ENCODE measurements around the gene TFDP2.
A peak's percentile ranks its signal among the peaks of the same experiment; 100 is the strongest.
"Not testable (repeated sequence)": the region's sequence is repeated elsewhere in the genome, so short reads cannot be mapped to it uniquely, and the experiment has no call there.

The TFDP2 gene

DNA sequence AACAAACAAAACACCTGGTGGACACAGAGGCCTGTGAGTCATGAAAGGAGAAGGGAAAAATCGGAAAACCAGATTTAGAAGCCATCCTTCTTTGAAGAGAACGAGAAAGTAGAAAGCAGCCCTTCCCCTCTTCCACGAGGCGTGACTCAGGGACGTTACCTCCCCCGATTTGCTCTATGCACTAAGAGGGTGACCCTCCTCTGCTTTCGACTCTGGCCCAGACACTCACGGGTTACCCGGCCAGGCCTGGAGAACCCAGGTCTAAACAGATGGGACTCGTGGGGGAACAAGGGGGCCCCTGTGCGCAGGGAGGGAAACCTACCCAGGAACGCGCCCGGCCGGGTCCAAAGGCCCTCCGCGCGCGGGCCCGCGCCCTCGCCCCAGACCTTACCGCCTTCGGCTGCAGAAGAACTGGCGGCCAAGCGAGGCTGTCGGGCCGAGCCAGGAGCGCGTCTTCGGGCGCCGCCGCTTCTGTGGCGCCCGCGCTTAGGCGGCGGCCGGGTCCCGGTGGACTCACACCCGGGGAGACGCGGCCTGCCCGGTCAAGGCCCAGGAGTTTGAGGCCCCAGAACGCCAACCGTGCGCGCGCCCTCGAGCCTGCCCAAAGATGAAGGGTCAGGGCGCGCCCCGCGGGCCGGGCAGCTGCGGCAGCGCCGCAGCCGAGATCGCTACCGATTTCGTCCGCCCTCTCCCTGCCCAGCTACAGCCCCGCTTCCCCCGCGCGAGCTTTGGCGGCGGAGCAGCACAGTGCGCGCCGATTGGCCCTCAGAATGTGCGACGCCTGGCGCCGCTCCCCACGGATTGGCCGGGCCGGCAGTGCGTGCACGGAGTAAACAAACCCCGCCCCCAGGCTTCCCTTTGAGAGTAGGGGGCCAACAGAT, at the start of gene TFDP2:
Gene TFDP2, minus strand, starts transcription at position 753 of the 881 bp plus-strand sequence. CDS start 47,795 bp downstream, outside the sequence.
- peak; percentile 80 for DNase-seq

DNA sequence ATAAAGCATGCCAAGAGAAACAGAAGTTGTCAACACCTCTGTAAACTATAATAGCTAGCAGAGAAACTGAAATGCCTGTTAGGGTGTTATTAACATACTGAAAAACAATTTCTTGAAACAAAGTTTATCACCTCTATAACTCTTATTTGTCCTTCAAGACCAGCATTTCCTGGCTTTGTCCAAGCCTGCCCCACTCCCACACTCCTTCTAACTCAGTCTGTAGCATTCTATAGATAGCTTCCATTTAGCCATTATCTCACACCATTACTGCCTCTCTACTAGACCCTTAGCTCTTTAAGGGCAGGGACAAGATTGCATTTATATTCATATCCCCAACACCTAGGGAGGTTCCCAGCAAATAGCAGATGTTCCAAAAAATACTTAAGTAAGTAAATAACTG, 39.5 kb upstream of the TFDP2 start:
- DNase-seq = no peak

GRCh38 chr3:142180761-142181362, 31.5 kb upstream of the TFDP2 start:
- DNase-seq = peak; percentile 2

DNA sequence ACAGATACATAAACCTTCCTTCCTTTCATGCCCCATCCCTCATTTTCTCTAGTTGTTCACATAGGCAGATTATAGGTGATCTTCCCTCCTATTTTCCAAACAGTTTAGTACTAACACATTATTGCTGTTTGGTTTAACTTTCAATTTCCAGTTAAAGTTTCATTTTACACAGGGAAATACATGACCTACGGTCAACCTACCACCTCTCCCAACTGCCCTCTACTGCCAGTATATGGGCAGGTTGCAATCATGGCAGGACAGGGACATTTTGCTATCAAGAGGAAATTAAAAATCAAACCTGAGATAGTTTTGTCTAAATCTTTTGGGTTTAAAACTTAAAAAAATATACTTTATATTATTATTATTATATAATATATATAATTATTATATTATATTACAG, 26.1 kb upstream of the TFDP2 start:
- DNase-seq = no peak

GRCh38 chr3:142174559-142174958, 25.2 kb upstream of the TFDP2 start:
- DNase-seq = no peak

GRCh38 chr3:142168514-142168913, 19.2 kb upstream of the TFDP2 start:
- DNase-seq = no peak

DNA sequence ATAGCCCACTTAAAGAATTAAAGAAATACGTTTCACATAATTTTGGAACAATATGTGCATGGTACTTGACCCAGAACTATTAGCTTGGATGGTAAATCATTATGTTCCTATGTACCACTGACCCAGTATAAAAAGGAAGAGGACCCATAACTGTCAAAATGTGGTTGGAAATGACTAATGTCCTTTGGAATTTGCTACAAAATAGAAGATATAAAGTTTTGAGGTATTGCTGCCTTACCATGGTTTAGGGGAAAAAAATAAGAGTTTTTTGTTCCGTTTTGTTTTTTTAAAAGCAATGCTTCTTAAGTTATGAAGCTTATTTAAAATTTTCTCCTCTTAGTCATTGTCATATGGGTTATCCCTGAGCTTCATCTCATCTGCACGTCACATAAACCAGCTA, 15.8 kb upstream of the TFDP2 start:
- no peak for DNase-seq

GRCh38 chr3:142159083-142159740, 9.9 kb upstream of the TFDP2 start:
- DNase-seq = no peak

DNA sequence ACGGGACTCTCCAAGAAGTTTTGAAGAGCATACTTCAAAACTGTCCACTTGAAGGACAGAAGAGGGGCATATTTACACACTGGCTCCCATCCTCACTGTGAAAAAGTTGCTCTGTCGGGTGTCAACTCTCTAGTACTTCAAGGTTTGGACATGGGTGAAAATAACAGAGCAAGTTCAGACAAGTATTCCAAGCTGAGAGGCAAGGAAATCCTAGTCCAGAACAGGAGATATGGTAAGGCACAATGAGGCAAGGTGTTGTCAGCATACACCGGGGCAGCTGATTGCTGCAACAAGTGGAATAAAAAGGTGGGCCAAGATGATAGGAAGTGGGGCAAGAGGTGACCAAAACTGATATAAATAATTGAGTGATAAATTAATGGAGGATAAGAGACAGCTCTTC, 4.8 kb upstream of the TFDP2 start:
- no peak for DNase-seq

DNA sequence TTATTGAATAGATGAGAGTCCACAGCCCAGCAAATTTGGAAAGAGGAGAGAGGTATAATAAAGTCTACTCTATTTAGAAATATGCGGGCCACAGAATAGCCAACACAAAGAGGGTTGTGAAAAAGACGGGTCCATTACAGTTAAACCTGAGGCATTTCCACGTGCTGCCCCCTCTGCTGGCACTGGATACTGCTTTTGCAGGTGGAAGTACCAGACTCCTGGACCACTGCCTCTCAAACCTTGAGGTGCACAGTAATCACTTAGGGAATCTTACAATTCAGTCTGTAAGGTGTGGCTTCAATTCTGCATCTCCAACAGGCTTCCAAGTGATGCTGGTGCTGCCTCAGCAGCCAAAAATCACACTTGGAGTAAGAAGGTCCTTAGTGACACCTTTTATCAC, 3.0 kb upstream of the TFDP2 start:
- peak; percentile 3 for DNase-seq

DNA sequence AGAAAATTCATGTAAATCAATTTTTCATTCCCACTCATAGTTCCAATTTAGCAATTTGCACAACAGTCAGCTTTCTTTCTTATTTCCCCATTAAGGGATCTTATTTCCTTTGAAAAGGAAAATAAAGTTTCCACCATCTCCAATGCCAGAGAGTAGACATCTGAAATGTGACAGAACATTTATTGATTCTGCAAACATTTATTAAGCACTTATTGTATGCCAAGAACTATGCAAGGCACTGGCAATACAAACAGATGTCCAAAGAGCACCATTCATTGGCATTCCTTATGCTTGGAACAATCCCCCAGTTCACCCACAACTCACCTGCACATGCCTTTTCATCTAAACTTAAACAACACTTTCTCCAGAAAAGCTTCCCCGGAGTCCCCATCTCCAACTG, 2.5 kb upstream of the TFDP2 start:
- no peak for DNase-seq

- no peak for DNase-seq
Measured at GRCh38 chr3:142151240-142151639, 1.9 kb upstream of the TFDP2 start.

GRCh38 chr3:142150271-142150670, 927 bp upstream of the TFDP2 start:
- DNase-seq = no peak

- no peak for DNase-seq
Measured at GRCh38 chr3:142149673-142149992, 289 bp upstream of the TFDP2 start.

DNA sequence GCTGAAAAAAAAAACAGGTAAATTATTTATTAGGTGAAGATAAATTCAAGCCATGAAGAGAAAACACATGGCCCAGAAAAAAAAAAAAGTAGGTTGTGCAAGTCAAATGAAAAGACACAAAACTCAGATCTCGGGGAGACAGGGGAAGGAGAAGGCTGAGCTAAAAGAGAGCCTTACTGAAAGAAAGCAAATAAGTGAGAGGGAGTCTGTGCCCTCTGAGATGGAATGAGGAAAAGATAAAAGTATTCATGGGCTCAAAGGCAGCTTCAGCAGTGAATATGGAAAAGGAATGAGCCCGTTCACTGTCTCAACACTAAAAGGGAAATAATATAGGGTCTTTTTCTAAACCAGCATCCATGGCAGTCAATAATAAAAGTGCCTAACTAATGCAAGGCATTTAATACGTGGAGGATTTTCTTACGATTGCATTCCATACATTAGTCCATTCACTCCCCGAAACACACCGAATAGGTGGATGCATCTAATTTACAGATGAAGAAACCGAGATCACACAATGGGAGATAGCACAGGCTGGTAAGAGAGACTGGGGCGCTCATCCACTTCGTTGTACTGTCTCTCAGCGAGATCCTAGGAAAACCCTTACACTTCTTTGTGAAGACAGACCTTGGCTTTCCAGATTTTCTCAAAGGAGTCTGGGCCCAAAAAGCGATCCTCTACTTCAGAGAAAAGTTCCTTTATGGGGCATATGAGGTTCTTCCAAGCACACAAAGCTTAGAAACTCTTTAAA, 1.1 kb downstream of the TFDP2 start:
- DNase-seq = no peak

DNA sequence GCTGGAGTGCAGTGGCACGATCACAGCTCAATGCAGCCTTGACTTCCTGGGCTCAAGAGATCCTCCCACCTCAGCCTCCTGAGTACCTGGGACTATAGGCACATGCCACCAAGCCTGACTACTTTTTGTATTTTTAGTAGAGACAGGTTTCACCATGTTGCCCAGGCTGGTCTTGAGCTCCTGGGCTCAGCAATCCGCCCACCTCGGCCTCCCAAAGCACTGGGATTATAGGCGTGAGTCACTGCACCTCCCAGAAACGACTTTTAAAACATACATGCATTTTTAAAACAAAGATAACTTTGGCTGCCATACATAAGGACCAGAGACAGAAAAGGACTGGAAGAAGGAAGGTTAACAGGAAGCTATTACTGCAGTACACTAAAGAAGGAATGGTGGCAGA, 4.8 kb downstream of the TFDP2 start:
- not testable (repeated sequence) for DNase-seq

- DNase-seq = not testable (repeated sequence)
Measured at GRCh38 chr3:142140608-142141285, 8.6 kb downstream of the TFDP2 start.

- not testable (repeated sequence) for DNase-seq
Measured at GRCh38 chr3:142137089-142137488, 12.3 kb downstream of the TFDP2 start.

GRCh38 chr3:142134799-142135325, 14.5 kb downstream of the TFDP2 start:
- DNase-seq = no peak

GRCh38 chr3:142129516-142130171, 19.7 kb downstream of the TFDP2 start:
- no peak for DNase-seq

DNA sequence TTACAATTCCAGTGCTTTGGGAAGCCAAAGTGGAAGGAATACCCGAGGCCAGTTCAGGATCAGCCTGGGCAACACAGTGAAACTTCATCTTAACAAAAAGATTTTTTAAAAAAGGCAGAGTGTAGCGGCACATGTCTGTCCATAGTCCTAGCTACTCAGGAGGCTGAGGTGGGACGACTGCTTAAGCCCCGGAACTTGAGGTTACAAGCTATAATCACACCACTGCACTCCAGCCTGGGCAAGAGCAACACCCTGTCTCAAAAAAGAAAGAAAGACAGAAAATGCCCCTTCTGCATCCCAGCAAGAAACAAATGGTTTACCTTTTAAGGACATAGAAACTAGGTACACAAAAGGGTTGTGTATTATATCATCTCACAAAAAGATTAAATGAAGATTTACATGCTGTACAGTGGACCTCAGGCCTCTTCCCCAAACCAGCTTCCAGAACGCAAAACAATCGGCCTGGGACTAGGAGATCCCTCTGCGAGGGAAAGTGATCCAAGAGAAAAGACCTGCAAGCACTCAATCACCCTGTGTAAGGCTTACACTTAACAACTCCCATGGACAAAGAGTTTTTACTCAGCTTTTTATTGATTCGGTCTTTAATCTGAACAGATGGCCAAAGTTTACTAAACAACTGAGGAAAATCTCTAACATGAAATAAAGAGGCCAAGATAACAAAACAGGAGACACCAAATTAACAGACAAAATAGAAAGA, 21.2 kb downstream of the TFDP2 start:
- DNase-seq = no peak

Measured in activated CD4-positive, alpha-beta T cell treated with anti-CD3 and anti-CD28 coated beads, Interleukin-2, amount 50 U/mL, for 1 hour (primary cell).